NCI-H69 (cell line): ENCODE results near the gene GCC2.
A peak's percentile ranks its signal among the peaks of the same experiment; 100 is the strongest.
"Not testable (repeated sequence)": the region's sequence is repeated elsewhere in the genome, so short reads cannot be mapped to it uniquely, and the experiment has no call there.

Experiments
- DNase-seq: peaks from one replicate; lab custom pipeline; 2025; lab: John Stamatoyannopoulos, UW

Gene GCC2

GRCh38 chr2:108444941-108445840 is 3.8 kb upstream of the GCC2 start:
- DNase-seq, result peak; percentile 2

DNA sequence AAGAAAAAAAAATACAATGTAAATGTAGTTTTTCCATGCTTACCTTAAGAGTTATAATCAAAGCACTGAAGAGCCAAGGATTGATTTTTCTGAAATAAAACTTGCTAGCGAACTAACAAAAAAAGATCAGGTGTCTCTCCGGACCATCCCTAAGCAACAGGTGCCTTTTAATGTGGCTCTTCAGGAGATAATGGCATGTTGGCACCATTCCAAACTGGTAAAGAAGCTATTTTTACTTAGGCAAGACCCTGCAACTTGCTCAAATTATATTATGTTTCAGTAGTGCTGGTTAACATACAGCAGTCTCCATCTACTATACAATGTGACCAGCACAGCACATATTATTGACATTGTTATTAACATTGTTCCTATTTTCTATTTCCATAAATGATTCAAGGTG is 2.3 kb upstream of the GCC2 start:
- peak; percentile 56 for DNase-seq

DNA sequence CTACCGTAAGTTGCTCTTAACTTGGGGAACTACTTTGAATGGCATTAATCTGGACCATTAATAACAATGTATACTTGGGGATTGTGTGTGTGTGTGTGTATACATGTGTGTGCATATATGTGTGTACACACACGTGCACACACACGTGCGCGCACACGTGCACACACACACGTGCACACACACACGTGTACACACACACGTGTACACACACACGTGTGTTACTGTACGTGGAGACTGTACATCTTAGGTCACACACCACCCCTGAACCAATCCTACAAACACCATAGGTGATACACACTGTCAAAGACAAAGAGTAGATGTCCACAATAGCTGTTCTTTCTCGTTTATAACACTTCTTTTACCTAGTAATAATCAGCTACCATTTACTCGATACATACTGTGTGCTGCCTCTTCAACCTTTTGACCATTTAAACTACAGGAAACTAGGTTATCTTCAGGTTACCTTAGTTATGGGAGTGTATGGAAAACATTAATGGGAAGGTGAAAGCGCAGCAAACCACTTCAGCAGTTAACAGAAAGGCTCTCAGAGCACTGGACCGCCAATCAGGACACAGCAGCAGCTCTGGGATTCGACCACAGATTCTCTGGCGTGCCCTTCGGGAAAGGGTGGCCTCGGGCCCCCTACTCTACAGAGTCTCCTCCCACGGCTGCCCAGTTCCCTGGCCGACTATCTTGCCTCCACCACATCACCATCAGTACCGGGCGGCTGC is 894 bp upstream of the GCC2 start:
- DNase-seq, result peak; percentile 34

DNA sequence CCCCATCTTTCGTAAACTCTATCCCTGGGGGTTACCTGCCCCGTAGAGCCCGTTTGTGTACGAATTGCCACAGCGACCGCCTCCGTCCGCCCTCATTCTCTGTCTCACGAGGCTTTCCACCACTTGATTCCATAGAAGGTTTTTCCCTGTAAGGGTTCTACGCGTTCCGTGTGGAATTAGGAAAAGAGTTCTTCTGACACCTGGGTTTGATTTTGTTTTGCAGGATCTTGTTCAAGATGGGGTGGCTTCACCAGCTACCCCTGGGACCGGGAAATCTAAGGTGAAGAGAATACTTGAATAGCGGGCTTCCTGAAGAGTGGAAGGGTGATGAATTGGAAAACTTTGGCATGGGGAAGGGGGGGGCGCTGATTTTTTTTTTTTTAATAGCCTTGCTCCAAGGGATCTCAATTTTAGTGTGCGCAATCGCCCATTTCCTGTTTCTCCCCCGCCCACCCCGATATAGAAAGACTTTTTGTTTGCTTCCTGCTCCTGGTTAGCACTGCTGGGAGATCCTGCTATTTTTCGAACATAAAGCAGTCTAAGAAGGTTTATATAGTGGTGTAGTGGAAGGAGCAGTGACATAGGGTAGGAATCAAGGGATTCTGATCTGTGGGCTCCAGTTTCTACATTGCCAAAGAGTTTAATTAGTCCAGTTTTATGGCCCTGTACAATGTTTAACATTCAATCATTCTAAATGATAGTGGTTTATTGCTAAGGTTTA is 564 bp downstream of the GCC2 start:
- peak; percentile 40 for DNase-seq

GRCh38 chr2:108450863-108451262 is 1.9 kb downstream of the GCC2 start:
- DNase-seq, result no peak

GRCh38 chr2:108451976-108452375 is 3.0 kb downstream of the GCC2 start:
- no peak for DNase-seq

GRCh38 chr2:108453530-108453929 is 4.5 kb downstream of the GCC2 start:
- DNase-seq, result not testable (repeated sequence)

GRCh38 chr2:108454440-108454839 is 5.4 kb downstream of the GCC2 start:
- no peak for DNase-seq

- no peak for DNase-seq
Measured at GRCh38 chr2:108455571-108455970, 6.6 kb downstream of the GCC2 start.

DNA sequence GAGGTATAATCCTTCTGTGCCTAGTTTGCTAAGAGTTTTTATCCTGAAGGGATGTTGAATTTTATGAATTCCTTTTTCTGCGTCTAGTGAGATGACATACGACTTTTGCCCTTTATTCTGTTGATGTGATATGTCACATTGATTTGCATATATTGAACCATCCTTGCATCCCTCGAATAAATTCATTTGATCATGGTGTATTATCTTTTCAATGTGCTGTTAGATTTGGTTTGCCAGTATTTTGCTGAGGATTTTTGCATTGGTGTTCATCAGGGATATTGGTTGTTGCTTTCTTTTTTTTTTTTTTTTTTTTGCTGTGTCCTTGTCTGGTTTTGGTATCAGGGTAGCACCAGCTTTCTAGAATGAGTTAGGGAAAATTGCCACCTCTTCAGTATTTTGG is 9.1 kb downstream of the GCC2 start:
- no peak for DNase-seq

- no peak for DNase-seq
Measured at GRCh38 chr2:108459441-108459840, 10.4 kb downstream of the GCC2 start.

- DNase-seq, result no peak
Measured at GRCh38 chr2:108460345-108461037, 11.5 kb downstream of the GCC2 start.

DNA sequence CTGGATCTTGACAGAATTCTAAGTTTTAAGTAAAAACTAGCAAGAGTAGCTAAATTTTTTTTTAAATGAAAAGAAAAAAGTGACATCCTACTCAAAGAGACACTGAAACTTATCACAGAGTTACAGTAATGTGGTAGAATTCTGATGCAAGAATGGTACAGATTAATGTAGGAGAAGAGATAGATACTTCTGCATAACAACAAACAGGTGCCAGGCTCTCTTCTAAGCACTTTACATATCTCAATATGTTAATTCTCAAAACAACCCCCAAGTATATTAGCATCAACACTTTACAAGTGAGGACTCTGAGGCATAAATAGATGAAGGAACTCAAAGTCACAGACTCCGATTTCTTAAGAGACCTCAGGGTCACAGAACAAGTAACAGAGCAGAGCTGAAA is 28.1 kb downstream of the GCC2 start:
- DNase-seq, result no peak

GRCh38 chr2:108485253-108485652 is 36.2 kb downstream of the GCC2 start:
- DNase-seq, result no peak

GRCh38 chr2:108490506-108491122 is 41.6 kb downstream of the GCC2 start:
- DNase-seq, result no peak

GRCh38 chr2:108491848-108492247 is 42.8 kb downstream of the GCC2 start:
- no peak for DNase-seq

DNA sequence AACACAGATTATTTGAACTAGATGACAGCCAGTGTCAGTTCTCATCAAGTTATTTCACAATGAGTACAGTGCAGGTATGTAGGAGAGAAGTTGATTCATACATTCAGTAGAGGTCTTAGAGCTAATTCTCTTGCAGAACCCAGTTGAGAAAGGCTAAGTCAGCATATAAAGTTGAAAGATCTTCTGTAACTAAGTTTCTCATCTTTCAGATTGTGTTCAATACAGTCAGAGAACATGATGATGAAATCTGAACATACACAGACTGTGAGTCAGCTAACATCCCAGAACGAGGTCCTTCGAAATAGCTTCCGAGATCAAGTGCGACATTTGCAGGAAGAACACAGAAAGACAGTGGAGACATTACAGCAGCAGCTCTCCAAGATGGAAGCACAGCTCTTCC is 43.4 kb downstream of the GCC2 start:
- no peak for DNase-seq

GRCh38 chr2:108496167-108496566 is 47.2 kb downstream of the GCC2 start:
- DNase-seq, result not testable (repeated sequence)

DNA sequence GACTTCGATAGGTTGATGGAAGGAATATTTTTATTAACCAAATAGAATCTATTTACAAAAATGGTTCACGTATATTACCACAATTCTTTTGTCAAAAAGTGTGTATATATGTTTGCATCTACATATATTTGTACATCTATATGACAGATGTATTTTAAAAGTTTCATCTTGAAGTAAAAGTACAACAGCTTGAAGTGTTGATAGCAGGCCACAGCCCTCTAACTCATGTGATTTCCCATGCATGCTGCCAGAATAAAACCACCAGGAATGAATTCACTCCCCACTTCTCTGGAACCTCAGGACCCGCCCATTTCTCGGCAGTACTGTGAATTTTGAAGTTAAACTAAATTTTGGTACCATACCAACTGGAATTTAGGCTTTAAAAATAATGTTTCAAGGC is 58.6 kb downstream of the GCC2 start:
- DNase-seq, result not testable (repeated sequence)

- DNase-seq, result not testable (repeated sequence)
Measured at GRCh38 chr2:108512431-108512830, 63.4 kb downstream of the GCC2 start.

DNA sequence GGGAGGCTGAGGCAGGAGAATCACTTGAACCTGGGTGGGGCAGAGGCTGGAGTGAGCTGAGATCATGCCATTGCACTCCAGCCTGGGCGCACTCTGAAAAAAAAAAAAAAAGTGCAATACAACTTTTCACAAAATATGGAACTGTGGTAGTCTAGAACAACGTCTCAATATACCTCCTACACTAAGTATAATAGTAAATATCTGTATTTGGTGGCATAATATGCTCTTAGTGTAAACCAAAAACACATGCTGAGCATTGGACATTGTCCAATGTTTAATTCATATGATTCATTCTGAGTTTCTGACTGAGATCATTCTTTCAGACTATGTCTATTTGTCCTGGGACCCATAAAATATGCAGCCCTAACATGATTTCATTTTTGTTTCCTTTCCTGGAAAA is 65.5 kb downstream of the GCC2 start:
- not testable (repeated sequence) for DNase-seq
